22Rv1 (cell line): Measurements from ENCODE around the gene KCNIP4.

Experiments used
- H3K27ac ChIP-seq: fragments of 450-650 bp; 2 replicates; pipeline ENCODE4 v1.5.1; 2017
- CTCF ChIP-seq: fragments of 450-650 bp; IDR thresholded peaks from 2 replicates; pipeline ENCODE4 v1.5.1; 2017; ENCODE audit warnings: mild to moderate bottlenecking
- ZFX ChIP-seq: fragments of 450-650 bp; IDR thresholded peaks from 2 replicates; pipeline ENCODE4 v1.6.1; 2017; ENCODE audit warnings: antibody characterized with exemption, borderline replicate concordance

Gene KCNIP4

GRCh38 chr4:20992002-20992401 is 956.6 kb downstream of the KCNIP4 start:
- TF ChIP-seq ZFX = no peak
- no peak for TF ChIP-seq CTCF
- no peak overlapping the region for H3K27ac ChIP-seq

GRCh38 chr4:20987191-20987590 is 961.4 kb downstream of the KCNIP4 start:
- H3K27ac ChIP-seq = no peak overlapping the region
- TF ChIP-seq CTCF (no peak), ZFX (no peak)

- TF ChIP-seq CTCF (no peak), ZFX (no peak)
- H3K27ac ChIP-seq = no peak overlapping the region
Observed at GRCh38 chr4:20984576-20984836, 964.1 kb downstream of the KCNIP4 start.

- TF ChIP-seq ZFX (no peak), CTCF (no peak)
- no peak overlapping the region for H3K27ac ChIP-seq
Observed at GRCh38 chr4:20983763-20984575, 964.6 kb downstream of the KCNIP4 start.

- H3K27ac ChIP-seq = no peak overlapping the region
- TF ChIP-seq ZFX (no peak), CTCF (no peak)
Observed at GRCh38 chr4:20982544-20982943, 966.0 kb downstream of the KCNIP4 start.

- no peak overlapping the region for H3K27ac ChIP-seq
- no peak for TF ChIP-seq ZFX
- TF ChIP-seq CTCF = no peak
Observed at GRCh38 chr4:20960291-20960690, 988.3 kb downstream of the KCNIP4 start.

- TF ChIP-seq CTCF = no peak
- TF ChIP-seq ZFX = no peak
- no peak overlapping the region for H3K27ac ChIP-seq
Observed at GRCh38 chr4:20954541-20954940, 994.0 kb downstream of the KCNIP4 start.
